B cell (primary cell): ENCODE data around the gene PRSS50.

Source experiments
- CTCF ChIP-seq: fragments of 200-600 bp; IDR thresholded peaks from one replicate; pipeline ENCODE4 v1.8.0; 2022; ENCODE audit warnings: antibody characterized with exemption, mild to moderate bottlenecking
- EZH2 ChIP-seq: IDR thresholded peaks from 2 replicates; pipeline ENCODE4 v1.6.1; 2012; ENCODE audit warnings: borderline replicate concordance, low read depth, mild to moderate bottlenecking, moderate library complexity, low read length; ENCODE audit not compliant: insufficient read depth, poor library complexity, severe bottlenecking

- no peak for TF ChIP-seq CTCF
- no peak for TF ChIP-seq EZH2
Observed at GRCh38 chr3:46759239-46760167, 41.8 kb upstream of the PRSS50 start.
